ENCODE results near the gene PRODH.
"Not testable (repeated sequence)": the region's sequence is repeated elsewhere in the genome, so short reads cannot be mapped to it uniquely, and the experiment has no call there.

PRODH gene

GRCh38 chr22:18935889-18936529, at the start of gene PRODH:
Gene PRODH, minus strand, starts transcription at chr22:18936293. Its CDS starts 6 bp downstream, at chr22:18936287.
- DNase-seq = no peak

- DNase-seq = no peak
These were observed 49.7 kb upstream of the PRODH start for GRCh38 chr22:18985780-18986179.

GRCh38 chr22:18984564-18984963, 48.5 kb upstream of the PRODH start:
- no peak for DNase-seq

- no peak for DNase-seq
These were observed 47.1 kb upstream of the PRODH start for GRCh38 chr22:18983120-18983651.

- no peak for DNase-seq
These were observed 44.7 kb upstream of the PRODH start for GRCh38 chr22:18980829-18981228.

- no peak for DNase-seq
These were observed 43.9 kb upstream of the PRODH start for GRCh38 chr22:18979957-18980356.

GRCh38 chr22:18978506-18978905, 42.4 kb upstream of the PRODH start:
- no peak for DNase-seq

- no peak for DNase-seq
These were observed 41.8 kb upstream of the PRODH start for GRCh38 chr22:18977824-18978425.

- DNase-seq = no peak
These were observed 40.2 kb upstream of the PRODH start for GRCh38 chr22:18976197-18976751.

GRCh38 chr22:18975434-18976196, 39.5 kb upstream of the PRODH start:
- no peak for DNase-seq

- no peak for DNase-seq
These were observed 38.5 kb upstream of the PRODH start for GRCh38 chr22:18974477-18975180.

GRCh38 chr22:18973264-18974031, 37.4 kb upstream of the PRODH start:
- no peak for DNase-seq

GRCh38 chr22:18972591-18972990, 36.5 kb upstream of the PRODH start:
- DNase-seq = not testable (repeated sequence)

- not testable (repeated sequence) for DNase-seq
These were observed 35.9 kb upstream of the PRODH start for GRCh38 chr22:18972029-18972428.

GRCh38 chr22:18971321-18971751, 35.2 kb upstream of the PRODH start:
- no peak for DNase-seq

GRCh38 chr22:18970948-18971315, 34.8 kb upstream of the PRODH start:
- no peak for DNase-seq

GRCh38 chr22:18970176-18970947, 34.3 kb upstream of the PRODH start:
- no peak for DNase-seq

GRCh38 chr22:18969158-18969942, 33.3 kb upstream of the PRODH start:
- not testable (repeated sequence) for DNase-seq

- DNase-seq = no peak
These were observed 32.1 kb upstream of the PRODH start for GRCh38 chr22:18968011-18968749.
